GM19328 (cell line): Measurements from ENCODE around the gene CPED1.
"Not testable (repeated sequence)": the region's sequence is repeated elsewhere in the genome, so short reads cannot be mapped to it uniquely, and the experiment has no call there.

ENCODE experiments used
- ATAC-seq: cut with Tn5 transposase; IDR thresholded peaks from one replicate; pipeline ENCODE4 v1.9.1; 2021; ENCODE audit warnings: mild to moderate bottlenecking, moderate library complexity; ENCODE audit not compliant: unreplicated experiment

Gene CPED1

GRCh38 chr7:121272676-121273075 lies 284.2 kb downstream of the CPED1 start:
- no peak for ATAC-seq

- peak; percentile 40 for ATAC-seq
These were observed 285.1 kb downstream of the CPED1 start for GRCh38 chr7:121273467-121274167.

- ATAC-seq = no peak
These were observed 286.0 kb downstream of the CPED1 start for GRCh38 chr7:121274467-121274866.

- ATAC-seq = no peak
These were observed 286.7 kb downstream of the CPED1 start for GRCh38 chr7:121275204-121275603.

GRCh38 chr7:121276313-121276712 lies 287.8 kb downstream of the CPED1 start:
- ATAC-seq = no peak

- ATAC-seq = peak; percentile 98
These were observed 289.9 kb downstream of the CPED1 start for GRCh38 chr7:121278120-121279021.

GRCh38 chr7:121279060-121279620 lies 290.6 kb downstream of the CPED1 start:
- no peak for ATAC-seq

GRCh38 chr7:121279822-121280221 lies 291.3 kb downstream of the CPED1 start:
- no peak for ATAC-seq

GRCh38 chr7:121280656-121281055 lies 292.1 kb downstream of the CPED1 start:
- no peak for ATAC-seq

- no peak for ATAC-seq
These were observed 293.6 kb downstream of the CPED1 start for GRCh38 chr7:121282129-121282528.

GRCh38 chr7:121285066-121285667 lies 296.7 kb downstream of the CPED1 start:
- ATAC-seq = no peak

GRCh38 chr7:121286186-121286585 lies 297.7 kb downstream of the CPED1 start:
- no peak for ATAC-seq

- no peak for ATAC-seq
These were observed 298.5 kb downstream of the CPED1 start for GRCh38 chr7:121286742-121287734.

- ATAC-seq = no peak
These were observed 300.4 kb downstream of the CPED1 start for GRCh38 chr7:121288894-121289293.

GRCh38 chr7:121289930-121290329 lies 301.4 kb downstream of the CPED1 start:
- ATAC-seq = not testable (repeated sequence)

- no peak for ATAC-seq
These were observed 306.0 kb downstream of the CPED1 start for GRCh38 chr7:121294448-121294992.

- no peak for ATAC-seq
These were observed 309.3 kb downstream of the CPED1 start for GRCh38 chr7:121297843-121298242.

GRCh38 chr7:121298831-121299239 lies 310.3 kb downstream of the CPED1 start:
- ATAC-seq = no peak

- no peak for ATAC-seq
These were observed 312.3 kb downstream of the CPED1 start for GRCh38 chr7:121300685-121301420.
